Stimulated activated CD4-positive, alpha-beta T cell treated with anti-CD3 and anti-CD28 coated beads, TNF-alpha, amount 100 ng/mL, for 24 hours (primary cell): ENCODE data around the gene PCYT1A.
"Not testable (repeated sequence)": the region's sequence is repeated elsewhere in the genome, so short reads cannot be mapped to it uniquely, and the experiment has no call there.

Experiments
- DNase-seq, 3 experiments: peaks; one replicate each; pipeline ENCODE4 v3.0.0-alpha.2; 2020; ENCODE audit warnings: low read depth in 3 of 3

PCYT1A gene

DNA sequence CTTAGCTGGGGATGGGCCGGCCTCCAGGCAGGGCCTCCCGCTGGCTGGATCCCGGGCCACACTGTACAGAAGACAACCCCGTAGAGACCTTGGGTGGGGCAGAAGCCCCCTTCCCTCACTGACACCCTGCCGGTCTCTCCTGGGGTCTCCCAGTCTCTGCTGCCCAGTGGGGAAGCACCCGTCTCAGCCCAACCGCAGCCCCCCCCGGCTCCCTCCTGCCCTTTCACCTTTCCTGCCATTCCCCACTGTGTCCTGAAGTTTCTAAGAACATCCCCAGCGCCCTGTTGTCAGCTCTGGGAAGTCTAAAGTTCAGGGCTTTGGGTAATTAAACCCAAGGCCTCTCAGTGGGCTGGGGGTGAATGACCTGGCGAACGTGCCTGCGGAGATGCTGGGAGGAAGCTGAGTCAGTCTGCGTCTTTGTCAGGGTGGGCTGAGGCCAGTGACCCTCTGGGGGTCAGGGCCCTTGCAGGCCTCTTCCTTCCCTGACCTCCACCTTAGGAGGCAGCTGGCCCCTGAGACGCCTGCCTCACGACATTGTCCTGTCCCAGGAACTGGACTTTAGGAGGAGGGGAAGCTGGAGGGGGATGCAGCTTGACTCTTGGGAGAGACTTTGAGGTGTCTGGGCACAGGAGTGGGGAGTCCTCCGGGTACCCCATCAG lies 72.6 kb downstream of the PCYT1A start:
- DNase-seq = no peak

DNA sequence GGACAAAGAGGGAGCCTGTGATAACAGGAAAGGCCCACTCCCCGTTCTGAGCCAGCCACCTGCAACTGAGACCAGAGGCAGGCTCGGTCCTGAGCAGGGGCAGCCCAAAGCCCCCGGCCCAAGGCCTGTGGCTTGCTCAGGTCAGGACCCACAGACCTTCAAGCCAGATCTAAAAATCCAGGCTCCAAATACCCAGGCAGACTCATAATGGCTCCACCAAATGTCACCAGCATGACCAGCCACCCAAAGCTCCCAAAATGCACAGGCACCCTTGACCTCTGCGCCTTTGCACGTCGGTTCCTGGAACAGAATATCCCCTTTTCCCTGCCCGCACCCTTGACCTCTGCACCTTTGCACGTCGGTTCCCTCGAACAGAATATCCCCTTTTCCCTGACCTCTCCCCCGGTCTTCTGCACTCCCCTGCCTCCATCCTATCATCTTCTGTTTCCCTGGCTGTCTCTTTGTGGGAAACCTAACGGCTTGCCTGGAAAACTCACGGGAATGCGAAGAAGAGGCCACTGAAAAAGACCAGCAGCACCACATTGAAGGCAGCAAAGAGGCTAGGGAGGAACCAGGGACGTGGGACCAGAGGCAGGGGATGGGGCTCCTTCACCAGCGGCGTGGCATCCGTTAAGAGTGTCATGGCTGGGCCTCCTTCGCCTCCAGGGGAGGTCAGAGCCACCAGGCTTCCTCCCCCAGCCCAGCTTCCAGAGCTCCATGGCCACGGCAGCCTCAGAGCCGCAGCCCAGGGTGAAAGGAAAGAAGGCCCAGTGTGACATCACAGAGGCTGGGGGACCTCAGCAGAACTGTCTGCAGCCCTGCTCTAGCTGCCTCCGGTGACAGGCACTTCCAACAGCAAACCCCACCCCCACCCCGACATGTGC lies 76.6 kb downstream of the PCYT1A start, which contains the start of gene ZDHHC19:
Gene ZDHHC19 (minus strand): TSS at position 728 of the 884 bp plus-strand sequence. CDS start 85 bp downstream, at position 643.
- DNase-seq = no peak

GRCh38 chr3:196209944-196210672 lies 77.4 kb downstream of the PCYT1A start:
- not testable (repeated sequence) for DNase-seq

GRCh38 chr3:196208942-196209695 lies 78.4 kb downstream of the PCYT1A start:
- no peak for DNase-seq

DNA sequence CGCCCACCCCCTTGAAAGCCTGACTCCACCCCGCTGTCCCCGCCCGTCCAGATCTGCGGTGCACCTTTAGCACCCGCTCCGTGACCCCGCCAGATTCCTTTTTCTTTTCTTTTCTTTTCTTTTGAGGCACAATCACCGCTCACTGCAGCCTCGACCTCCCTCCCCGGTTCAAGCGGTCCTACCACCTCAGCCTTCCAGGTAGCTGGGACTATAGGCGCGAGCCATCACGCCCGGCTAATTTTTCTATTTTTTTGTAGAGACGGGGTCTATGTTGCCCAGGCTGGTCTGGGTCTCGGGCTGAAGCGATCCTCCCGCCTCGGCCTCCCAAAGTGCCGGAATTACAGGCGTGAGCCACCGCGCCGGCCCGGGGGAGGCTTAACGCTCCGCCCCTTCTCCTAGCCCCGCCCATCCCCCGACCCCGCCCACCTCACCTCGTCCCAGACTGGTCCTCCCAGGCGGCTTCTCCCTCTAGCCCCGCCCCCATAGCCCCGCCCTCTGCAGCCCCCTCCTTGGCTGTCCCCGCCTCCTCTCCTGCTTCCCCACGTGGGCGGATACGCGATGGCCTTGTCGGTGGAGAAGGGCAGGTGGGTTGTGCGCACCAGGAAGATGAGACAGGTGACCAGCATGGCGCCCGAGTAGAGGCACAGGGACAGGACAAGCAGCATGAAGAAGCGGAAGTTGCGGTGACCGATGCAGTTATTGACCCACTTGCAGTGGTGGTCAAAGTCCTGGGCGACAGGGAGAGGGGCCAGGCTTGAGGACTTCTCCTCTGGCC lies 79.5 kb downstream of the PCYT1A start:
- peak in 2 of 3 experiments; percentile 22 to 68 for DNase-seq

DNA sequence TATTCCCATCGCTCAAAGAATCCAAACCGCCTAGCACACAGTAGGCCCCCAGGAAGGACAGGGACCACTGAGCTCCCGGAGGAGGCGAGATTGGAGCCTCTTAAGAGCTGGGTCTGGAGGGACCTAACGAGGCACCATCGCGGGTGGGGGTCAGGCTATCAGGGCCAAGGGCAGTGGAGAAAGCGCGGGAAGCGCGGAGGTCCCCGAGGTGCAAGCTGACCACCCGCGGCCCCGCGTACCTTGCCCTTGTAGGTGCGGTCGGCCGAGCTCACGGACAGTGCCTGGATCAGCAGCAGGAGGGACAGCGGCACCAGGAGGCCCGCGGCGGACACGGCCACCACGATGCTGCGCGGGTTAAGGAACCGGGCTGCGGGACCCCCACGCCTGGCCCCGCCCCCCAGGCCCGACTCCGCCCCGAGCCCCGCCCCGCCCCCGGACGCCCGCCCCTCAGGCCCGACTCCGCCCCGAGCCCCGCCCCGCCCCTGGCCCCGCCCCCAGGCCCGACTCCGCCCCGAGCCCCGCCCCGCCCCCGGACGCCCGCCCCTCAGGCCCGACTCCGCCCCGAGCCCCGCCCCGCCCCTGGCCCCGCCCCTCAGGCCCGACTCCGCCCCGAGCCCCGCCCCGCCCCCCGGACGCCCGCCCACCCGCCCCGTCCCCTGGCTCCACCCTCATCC lies 80.2 kb downstream of the PCYT1A start:
- no peak for DNase-seq

DNA sequence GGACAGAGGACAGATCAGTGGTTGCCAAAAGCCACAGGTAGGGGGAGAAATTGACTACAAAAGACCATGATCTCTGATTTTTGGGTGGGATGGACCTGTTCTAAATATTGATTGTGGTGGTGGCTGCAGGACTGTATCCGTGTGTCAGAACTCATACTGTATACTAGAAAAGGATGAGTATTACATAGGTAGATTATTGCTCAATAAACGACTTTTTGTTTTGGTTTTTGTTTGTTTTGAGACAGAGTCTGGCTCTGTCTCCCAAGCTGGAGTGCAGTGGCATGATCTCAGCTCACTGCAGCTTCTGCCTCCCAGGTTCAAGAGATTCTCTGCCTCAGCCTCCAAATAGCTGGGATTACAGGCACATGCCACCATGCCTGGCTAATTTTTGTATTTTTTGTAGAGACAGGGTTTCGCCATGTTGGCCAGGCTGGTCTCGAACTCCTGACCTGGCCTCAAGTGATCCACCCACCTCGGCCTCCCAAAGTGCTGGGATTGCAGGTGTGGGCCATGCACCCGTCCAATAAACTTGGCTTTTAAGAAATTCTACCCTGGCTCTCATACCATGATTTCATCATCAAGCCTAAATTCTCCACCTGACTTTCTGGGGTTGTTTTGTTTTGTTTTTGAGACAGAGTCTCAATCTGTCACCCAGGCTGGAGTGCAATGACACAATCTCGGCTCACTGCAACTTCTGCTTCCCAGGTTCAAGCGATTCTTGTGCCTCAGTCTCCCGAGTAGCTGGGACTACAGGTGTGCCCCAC lies 81.9 kb downstream of the PCYT1A start:
- not testable (repeated sequence) for DNase-seq

- no peak for DNase-seq
These were observed 83.7 kb downstream of the PCYT1A start for GRCh38 chr3:196203846-196204245.

DNA sequence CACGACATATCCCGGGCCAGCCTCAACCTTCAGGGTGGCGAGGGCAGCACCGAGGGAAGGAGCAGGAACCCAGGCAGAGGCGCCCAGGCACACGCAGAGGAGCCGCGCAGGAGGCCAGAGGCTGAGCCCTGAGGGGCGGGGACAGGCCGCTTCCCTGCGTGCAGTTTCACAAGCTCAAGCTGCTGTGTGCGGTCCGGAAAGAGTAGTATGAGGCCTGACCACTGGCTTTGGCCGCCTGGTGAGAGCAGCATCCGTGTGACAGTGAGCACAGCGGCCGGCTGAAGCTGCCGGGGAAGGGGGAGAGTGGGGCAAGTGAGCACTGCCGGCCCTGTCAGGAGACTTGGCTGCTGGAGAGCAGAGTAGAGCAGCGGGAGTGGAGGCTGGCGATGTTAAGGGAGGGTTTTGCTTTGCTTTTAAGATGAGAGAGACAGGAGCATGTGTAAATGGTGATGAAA lies 85.0 kb downstream of the PCYT1A start:
- DNase-seq = no peak

DNA sequence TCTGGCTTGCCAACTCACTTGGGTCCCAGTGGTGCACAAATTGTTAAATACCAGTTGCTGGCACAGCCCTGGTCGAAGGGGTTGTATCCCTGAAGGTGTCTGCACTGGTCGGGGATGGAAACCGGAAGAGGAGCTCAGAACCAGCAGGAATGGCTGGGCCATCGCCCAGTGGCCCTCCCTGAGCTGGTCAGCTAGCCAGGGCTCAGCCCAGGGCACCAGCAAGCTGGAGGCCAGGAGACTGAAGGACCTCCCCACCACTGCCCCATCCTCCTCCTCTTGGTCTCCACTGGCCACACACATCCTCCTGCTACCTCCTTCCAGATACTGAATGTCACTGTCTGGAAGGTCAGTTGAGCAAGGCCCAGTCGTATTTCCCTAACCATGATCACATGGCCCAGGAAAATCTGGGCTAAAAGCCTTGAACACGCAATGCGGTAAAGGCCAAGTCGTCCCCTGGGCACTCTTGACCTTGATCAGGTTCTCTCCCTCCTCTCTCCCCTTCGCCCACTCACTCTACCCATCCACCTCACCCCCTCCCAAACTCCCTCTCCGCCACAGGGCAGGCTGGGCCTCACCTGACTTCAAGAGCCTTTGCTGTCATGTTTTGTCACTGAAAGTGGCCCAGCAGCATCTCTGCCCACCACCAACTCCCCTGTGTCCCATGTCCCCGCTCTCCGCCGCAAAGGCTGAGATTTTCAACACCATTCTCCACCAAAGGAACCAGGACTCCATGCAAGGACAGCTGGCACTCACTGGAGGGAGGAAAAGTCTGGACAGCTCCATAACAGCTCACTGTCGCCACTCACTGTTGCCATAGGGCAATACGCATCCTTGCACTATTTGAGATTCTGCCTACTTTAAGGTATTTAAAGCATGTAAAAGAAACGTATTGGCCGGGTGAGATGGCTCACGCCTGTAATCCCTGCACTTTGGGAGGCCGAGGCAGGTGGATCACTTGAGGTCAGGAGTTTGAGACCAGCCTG lies 88.5 kb downstream of the PCYT1A start:
- no peak for DNase-seq

DNA sequence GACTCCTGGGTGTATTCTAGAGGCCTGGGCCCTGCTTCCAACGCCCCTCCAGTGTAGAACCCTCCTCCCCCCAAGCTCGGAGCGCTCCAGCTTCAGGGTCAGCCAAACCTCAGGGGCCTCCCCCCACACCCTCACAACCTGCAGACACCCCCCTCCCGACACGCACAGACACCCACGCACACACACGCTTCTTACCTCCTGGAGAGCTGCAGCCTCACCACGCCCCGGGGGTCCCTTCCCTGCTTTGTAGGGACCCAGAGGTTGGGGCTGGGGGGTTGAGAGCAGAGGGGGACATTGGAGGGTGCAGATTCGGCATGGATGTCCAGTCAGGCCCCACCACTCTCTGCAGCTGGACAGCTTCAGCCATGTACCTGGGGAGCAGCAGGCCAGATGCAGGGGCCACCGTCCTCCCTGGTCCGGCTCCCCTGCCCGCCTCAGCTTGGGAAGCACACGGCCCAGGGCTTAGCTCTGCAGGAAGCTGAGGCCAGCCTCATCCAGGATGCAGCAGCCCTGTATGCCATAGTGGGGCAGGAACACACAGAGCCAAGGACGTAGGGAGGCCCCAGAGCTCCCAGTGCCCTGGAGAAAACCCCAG lies 89.3 kb downstream of the PCYT1A start:
- DNase-seq = no peak

GRCh38 chr3:196197524-196197923 lies 90.0 kb downstream of the PCYT1A start:
- DNase-seq = no peak

DNA sequence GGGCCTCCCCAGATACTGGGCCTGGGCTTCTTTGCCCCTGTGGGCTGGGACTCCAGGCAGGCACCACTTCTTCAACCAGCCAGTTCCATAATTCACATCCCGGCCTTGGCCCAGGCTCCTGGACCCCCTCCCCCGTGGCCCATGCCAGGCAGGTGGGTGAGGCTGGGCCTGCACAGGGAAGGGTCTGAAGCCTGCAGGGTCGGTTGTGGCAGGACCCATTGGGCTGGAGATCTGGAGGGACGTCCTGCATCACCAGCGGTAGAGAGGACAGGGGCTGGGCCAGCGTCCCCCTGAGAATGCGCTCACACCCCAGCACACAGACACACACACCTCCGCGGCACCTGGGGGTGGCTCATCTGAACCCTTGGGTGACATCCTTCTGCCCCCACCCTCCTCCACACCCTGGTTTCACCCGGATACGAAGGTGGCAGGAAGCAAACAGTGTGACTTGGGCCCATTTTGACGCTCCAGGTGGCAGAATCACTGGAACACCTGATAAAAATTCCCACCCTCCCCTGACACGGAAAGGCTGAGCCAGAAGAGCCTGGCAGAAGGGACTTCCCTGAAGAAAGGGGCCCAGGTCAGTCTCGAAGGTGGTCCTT lies 91.8 kb downstream of the PCYT1A start:
- no peak for DNase-seq

- DNase-seq = no peak
These were observed 93.0 kb downstream of the PCYT1A start for GRCh38 chr3:196194542-196194915.

DNA sequence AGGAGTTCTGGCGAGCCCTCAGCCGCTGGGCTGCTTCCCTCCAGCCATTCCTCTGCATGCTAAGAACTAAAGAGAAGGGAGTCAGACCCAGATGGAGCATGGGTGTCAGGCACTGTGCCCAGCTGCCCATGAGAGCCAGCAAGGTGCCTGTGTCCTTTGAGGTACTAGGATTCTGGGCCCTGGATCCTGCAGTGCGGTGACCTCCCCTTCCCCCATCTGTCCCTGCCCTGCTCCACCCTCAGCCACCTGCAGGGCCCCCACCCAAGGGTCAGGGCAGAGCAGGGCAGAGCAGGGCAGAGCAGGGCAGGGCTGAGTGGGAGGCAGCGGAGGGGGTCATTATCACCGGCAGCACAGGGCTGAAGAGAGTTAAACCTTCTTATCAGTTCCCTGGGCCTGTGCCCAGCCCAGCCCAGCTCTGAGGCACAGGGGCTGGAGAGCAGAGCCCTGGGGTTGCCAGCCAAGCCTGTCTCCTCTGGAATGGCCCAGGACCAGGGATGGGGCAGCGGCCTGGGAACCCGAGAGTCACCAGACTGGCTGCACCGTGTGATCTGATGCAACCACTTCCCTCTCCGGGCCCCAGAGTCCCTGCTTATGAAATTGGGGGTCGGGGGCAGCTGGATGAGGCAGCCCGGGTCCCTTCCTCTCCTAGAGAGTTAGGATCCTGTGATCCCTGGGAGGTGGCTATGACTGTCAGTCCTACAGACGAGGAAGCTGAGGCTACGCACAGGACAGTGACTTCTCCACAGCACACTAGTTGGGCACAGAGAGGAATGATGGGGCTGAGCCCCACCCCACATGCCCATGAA lies 93.6 kb downstream of the PCYT1A start:
- no peak for DNase-seq

DNA sequence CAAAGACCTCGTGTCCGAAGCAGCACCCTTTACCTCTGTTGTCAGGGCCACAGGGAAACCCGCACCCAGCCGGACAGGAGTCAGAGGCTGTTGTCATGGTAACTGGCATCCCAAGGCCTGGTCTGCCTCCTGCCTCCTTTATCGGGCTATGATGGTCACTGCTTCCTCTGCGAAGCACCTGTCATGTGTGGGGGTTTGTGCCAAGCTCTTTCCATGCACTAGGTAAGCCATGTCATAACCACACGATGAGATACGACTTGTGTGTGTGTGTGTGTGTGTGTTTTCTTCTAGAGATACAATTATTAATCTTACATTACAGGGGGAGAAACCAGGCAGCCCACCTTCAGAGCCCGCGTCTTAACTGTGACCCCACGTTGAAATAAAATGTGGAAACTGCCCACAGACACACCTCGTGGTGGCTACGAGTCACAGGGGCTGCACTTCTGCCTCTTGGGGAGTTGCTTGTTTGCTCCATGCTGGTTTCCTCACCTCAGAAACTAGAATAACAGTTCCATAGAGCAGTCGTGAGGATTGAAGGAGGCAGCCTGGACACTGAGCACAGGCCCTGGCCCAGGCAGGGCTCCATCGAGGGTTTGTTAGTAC lies 94.3 kb downstream of the PCYT1A start:
- no peak for DNase-seq
